HG03442 (cell line): ENCODE data around the gene OR10G8.
"Not testable (repeated sequence)": the region's sequence is repeated elsewhere in the genome, so short reads cannot be mapped to it uniquely, and the experiment has no call there.

ENCODE experiments used
- ATAC-seq: cut with Tn5 transposase; IDR thresholded peaks from one replicate; pipeline ENCODE4 v1.9.1; 2021; ENCODE audit warnings: mild to moderate bottlenecking, moderate library complexity; ENCODE audit not compliant: unreplicated experiment

Gene OR10G8, protein sequence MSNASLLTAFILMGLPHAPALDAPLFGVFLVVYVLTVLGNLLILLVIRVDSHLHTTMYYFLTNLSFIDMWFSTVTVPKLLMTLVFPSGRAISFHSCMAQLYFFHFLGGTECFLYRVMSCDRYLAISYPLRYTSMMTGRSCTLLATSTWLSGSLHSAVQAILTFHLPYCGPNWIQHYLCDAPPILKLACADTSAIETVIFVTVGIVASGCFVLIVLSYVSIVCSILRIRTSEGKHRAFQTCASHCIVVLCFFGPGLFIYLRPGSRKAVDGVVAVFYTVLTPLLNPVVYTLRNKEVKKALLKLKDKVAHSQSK

DNA sequence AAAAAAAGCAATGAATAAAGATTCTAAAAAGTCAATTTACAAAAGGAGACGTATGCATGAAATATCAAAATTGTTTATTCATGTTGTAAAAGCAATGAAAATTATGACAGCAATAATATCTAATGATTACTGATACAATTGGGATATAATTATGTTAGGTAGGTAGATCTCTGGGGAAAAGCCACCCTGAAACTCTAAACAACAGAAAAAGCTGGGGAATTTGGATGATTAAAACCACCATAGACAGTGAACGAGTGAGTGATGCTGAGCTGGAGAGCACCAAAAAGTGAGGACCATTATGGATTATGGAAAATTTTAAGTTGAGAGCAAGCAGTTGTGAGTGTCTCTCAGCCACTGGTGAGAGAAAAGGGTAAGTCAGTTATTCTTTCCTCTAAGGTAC, at the start of gene OR10G8:
Gene OR10G8 (plus strand): TSS at position 301 of the 400 bp plus-strand sequence. CDS start 2,825 bp downstream, outside the sequence.
- ATAC-seq = no peak

DNA sequence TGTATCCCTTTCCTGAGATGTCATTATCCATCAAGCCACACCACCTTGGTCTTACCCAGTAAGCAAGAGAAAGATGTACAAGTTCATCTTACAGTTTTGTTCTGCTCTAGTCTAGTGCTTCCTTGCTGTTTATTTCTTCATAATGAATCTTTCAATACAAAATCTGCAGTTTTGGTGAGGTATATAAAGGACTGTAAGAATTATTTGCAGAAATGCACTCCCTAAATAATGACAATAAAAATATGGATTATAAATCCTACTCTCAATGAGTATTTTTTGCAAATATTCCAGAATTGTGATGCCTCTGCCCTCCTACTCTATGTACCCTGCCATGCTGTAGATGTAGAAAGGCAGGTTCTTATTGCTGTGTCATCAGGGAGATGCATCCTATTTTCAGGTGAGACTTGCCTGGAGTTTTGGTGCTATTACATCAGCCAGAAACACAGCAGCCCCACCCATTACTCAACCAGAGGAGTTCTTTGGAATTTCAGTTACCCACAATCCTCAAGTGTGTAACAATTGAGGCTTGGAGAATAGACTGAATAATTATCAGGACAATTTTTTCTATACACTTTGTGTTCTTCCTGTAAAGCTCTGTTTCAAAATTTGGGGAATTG, 48.8 kb upstream of the OR10G8 start, which contains the start of gene OR10S1:
Gene OR10S1 (minus strand): TSS at position 51 of the 617 bp plus-strand sequence. CDS start 117 bp downstream, outside the sequence.
- ATAC-seq = no peak

DNA sequence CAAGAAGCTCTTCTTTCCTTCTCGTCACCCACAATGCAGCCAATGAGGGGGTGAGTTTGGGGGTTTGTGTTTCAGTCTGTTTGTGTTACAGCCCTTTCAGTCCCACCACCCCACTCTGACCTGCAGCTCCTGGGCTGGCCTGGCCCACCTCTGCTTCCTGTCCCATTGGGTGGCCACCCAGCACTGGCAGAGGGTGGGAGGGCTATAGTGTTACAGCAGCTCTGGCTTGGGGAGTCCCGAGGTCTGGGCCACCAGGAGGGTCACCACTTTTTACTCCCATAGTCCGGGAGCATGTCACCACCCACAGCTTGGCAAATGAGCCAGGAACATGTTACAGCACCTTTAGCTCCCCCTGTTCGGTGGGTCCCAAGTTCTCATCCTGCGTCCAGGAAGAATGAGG, 47.3 kb upstream of the OR10G8 start:
- ATAC-seq = no peak

DNA sequence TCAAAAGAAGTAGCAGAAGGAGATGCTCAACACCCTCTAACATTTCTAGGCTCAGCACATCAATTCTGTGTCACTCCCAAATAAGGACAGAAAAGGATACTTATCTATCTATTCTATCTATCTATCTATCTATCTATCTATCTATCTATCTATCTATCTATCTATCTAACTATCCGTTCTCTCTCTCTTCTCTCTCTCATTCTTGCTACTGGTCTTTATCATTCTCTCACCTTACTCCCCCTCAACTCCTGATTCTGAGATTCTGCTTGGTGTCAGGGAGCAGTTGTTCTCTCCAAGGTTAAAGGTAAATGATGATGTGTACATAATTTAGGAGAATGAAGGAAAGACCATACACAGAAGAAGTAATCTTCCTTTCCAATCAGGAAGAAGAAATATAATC, 31.5 kb upstream of the OR10G8 start, which contains the start of gene OR10G6:
Gene OR10G6 (minus strand): TSS at position 43 of the 400 bp plus-strand sequence. CDS start 0 bp downstream, at position 43.
- no peak for ATAC-seq

DNA sequence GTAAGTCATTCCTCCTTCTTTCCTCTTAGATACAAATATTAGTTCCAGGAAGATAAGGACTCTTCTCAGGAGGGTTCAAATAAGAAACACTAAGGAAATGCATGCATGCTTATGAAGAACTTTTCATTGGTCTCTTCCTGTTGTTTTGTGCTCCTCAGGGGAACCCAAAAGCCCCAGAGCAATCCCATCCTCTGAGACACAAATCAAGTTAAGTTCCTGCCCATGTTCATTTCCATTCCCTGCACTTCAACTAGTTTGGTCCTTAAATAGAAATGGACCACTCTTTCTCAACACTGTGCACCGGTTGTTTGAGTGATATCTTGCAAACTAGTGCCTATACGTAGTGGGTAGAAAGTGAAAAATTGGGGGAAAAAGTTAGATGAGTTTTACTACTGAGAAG, 13.9 kb upstream of the OR10G8 start, which contains the start of gene OR10G4:
Gene OR10G4 (plus strand): TSS at position 301 of the 400 bp plus-strand sequence. CDS start 2,578 bp downstream, outside the sequence.
- ATAC-seq = no peak

DNA sequence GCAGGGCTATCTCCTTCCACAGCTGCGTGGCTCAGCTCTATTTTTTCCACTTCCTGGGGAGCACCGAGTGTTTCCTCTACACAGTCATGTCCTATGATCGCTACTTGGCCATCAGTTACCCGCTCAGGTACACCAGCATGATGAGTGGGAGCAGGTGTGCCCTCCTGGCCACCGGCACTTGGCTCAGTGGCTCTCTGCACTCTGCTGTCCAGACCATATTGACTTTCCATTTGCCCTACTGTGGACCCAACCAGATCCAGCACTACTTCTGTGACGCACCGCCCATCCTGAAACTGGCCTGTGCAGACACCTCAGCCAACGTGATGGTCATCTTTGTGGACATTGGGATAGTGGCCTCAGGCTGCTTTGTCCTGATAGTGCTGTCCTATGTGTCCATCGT, 10.8 kb upstream of the OR10G8 start:
- not testable (repeated sequence) for ATAC-seq

DNA sequence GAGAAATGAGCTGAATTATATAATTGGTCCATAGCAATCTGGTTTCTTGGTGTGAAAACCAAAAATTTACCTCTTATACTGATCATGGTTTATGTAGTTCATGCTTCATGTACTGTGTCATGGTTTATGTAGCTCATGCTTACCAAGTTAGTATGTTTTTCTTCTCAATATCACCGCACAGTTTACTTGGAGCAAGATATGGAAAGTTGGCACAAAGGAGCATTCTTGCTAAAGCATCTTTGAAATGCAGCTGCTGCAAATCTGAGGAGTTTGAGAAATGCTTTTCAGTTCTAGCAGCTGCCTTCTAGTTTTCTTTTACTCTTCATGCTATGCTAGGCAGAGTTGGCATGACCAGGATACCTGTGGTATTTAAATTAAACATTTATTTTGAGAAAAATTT, 10.1 kb downstream of the OR10G8 start:
- no peak for ATAC-seq

DNA sequence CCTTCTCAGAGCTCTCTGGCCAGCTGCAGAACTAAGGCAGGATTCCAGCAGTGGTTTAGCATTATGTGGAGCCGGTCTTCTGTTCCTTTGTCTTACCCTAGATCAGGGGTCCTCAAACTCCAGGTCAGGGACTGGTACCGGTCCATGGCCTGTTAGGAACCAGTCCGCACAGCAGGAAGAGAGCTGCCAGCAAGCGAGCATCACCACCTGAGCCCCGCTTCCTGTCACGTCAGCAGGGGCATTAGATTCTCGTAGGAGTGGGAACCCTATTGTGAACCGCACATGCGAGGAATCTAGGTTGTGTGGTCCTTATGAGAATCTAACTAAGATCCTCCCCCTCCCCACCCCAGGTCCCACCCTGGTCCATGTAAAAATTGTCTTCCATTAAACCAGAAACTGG, 13.0 kb downstream of the OR10G8 start:
- no peak for ATAC-seq

DNA sequence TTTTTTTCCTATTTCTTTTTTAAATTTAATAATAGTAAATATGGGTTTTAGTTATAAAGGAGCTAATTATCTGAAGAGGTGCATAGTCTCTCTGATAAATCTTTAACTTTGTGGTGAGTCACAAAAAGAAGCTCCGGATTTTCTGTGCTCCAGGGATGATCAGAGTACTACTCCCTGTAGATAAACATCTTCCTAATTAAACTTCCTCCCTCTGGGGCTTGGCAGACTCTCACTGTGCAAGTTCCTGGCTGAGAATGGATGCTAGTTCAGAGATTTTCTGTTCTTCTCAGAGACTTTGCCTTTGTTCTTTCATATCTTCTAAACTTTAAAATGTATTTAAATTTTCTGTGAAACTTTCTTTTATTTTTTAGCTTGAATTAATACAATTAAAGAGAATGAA, 14.7 kb downstream of the OR10G8 start, which contains the start of gene OR10G7:
Gene OR10G7 (minus strand): TSS at position 72 of the 400 bp plus-strand sequence. CDS start 2,324 bp downstream, outside the sequence.
- no peak for ATAC-seq

DNA sequence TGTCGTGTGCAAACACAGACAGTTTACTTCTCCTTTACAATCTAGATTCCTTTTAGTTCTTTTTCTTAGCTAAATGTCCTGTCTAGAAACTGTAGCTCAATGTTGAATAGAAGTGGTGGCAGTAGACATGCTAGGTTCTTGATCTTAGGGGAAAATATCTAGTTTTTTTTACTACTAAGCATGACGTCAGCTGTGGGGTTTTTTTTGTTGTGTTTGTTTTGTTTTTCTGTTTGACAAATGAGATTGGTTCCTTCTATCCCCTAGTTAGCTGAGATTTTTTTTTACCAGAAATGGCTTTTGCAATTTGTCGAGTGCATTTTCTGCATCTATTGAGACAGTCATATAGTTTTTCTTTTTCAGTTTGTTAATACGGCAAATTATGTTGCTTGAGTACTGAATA, 16.8 kb downstream of the OR10G8 start:
- ATAC-seq = no peak

DNA sequence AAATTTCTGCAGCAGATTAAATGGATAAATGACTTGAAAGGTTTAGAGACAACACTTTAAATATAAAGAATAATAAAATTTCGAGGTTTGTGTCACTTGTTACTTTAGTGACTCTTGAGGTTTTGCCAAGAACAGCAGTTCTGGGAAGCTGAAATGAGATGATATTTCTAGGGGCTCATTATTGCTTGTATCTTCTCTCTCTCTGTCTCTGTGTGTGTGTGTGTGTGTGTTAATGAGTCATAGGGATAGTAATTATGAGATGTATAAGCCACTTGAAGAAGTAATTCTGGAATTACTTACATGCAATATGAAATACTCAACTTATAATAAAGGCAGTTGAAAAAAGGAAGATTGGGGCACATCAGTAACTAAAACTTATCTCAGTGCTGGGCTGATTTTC, 24.1 kb downstream of the OR10G8 start:
- ATAC-seq = no peak

DNA sequence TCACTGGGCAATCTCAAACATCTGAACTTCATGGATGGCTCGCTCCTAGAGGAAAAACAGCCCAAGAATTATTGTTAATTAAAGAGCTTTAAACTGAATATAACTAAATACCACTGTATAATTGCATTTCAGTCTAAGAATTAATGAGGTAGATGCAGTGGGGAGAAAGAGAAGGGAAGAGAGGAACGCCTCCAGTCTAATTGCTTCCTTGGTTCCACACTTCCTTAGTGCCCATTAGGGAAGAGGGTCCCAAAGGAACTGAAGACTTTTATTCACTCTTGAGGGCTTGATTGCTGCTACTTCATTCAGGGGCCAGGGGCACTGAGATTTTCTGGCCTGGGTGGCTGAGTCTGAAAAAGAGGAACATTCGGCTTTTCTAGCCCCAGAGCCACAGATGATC, 26.4 kb downstream of the OR10G8 start:
- ATAC-seq = no peak

DNA sequence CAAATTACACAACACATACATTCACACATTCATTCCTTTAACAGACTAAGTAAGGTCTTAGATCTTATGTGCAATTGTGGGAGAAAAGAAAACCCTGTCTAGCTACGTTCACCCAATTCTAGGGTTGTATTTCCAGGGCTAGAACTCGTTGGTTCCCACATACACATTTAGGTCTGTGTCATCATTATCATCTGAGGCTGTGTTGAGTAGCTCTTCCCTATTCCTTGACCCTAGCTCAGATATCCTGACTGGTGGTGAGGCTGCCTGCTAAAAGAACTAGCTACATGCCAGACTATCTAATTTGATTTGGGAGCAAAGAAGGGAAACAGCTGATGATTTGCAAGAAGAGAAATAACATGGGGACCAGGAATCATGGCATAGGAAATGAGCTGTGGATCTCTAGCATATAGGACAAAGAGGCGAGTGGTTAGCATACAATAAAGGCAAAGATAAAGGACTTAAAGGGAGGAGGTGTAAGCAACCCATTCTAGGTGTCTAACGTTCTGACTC, 42.1 kb downstream of the OR10G8 start:
- ATAC-seq = no peak

DNA sequence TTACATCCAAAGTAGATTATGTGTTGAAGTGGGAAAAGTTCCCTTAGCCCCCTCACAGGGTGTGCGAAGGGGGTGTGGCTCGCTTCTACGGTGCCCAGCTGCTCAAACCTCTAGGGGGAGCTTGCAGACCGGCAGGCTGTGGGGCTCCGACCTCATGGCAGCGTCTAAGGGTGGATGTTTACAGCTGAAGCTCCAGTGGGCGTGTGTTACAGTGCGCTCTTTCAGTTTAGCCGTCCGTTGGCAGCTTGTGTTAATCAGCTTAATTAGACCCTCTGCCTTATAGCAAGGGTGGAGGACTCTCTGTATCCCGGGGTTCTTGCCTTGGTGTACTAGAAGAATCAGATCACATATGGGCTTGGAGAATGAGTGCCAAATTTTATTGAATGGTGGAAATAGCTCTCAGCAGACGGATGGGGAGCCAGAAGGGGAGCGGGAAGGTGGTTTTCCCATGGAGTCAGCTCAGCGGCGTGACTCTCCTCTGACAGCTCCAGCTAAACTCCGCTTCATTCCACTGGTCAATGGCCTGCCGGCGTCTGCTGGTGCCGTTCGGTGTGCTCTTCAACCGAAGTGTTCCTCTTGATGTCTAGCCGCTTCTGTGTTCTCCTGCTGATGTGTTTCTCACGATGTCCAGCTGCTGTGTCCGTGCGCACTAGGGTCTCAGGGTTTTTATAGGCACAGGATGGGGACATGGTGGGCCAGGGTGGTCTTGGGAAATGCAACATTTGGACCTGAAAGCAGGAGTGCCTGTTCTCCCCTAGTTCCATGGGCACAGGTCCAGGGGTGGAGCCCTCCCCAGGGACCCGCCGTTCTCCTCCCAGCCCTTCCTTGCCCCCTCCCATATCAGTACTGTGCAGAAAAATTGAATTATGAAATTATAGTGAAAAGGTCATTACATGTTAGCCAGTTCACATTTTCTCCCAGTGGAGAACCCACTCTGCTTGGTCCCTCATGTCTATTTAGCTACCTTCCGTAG, 43.1 kb downstream of the OR10G8 start:
- ATAC-seq = peak; percentile 57

DNA sequence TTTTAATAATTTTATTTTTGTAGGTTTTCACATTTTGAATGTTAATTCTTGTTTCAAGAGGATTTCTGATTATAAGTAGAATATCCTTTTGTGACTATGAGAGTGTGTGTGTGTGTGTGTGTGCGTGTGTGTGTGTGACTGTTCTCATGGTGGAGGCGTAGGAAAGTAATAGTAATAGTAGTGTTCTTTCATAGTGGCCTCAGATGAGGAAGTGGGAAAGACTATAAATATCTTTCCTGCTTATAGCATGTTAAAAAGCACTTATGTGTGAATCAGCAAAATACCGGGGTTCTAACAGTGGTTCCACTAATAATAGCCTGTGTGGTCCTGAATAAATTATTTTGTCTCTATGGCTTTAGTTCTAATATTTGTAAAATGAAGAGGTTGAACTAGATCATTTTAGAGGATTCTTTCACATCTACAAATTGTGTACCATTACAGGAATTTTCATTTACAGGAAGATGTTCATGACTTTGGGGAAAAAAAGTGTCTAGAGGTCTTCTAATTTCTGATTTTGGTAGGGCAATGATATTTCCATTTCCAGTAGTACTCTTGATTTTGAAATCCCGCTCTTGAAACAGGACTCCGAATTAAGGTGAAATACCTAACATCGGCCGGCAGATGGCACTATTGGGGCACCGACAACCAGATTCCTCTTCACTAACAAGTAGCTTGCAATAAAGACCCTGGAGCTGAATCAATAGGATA, 44.5 kb downstream of the OR10G8 start:
- ATAC-seq = peak; percentile 92

DNA sequence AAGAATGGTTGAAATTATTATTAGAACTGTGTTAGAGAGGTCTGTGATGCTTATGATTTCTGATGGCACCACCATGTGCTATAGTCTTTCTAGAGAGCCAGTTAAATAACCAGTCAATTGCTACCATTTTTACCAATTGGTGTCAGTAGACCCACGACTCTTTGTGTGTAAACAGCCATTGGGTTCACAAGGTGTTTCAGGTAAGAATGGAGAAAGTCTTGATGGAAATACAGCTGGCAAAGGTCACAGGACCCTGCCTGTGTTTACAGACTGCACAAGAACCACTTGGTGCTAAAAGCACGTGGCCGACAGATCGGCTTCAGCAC, 45.0 kb downstream of the OR10G8 start:
- no peak for ATAC-seq

DNA sequence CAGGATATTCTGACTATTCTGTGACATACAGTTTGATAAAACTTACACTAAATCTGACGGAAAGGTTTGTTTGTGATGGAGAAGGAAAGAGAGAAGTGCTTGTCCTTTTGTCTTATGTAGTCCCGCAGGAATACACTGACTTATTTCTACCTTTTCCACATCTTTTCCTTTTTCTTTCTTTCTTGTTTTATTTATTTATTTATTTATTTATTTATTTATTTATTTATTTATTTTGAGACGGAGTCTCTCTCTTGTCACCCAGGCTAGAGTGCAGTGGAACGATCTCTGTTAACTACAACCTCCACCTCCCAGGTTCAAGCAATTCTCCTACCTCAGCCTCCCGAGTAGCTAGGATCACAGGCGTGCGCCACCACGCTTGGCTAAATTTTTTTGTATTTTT, 45.5 kb downstream of the OR10G8 start:
- ATAC-seq = no peak

DNA sequence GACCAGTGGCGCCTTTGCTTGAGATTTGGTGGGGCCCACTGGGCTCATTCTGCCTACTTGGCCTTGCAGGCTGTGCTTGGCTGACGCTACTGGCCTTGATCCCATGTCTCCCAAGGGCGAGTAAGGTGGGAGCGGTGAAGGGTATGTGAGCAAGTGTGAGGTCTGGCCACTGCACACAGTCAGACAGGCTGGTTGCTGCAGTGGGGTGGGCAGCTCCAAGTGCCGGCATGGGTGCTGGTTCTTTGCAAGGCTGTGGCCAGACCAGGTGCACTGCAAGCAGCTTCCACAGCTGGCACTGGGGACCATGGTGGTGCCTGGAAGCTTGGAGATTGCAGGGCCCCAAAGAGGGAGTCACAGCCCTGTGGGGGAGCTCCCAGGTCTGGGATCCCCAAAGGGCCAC, 48.0 kb downstream of the OR10G8 start:
- ATAC-seq = no peak

DNA sequence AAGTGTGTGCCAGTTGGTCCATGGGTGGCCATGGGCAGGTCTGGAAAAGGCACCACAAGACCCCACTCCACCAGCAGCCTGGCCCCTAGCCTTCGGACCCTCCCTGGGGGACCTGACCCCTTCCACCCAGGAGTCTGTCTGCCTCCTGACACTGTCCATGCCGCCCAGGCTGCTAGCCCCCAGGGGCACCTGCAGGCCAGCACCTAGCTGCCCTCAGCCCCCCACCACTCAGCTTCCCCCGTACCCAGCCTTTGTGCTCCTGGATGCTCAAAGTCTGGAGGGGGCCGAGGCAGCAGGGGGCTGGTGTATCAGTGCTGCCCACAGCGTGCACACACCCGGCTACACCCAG, 48.9 kb downstream of the OR10G8 start:
- ATAC-seq = no peak
